ENCODE data around the gene R3HCC1L.

DNA sequence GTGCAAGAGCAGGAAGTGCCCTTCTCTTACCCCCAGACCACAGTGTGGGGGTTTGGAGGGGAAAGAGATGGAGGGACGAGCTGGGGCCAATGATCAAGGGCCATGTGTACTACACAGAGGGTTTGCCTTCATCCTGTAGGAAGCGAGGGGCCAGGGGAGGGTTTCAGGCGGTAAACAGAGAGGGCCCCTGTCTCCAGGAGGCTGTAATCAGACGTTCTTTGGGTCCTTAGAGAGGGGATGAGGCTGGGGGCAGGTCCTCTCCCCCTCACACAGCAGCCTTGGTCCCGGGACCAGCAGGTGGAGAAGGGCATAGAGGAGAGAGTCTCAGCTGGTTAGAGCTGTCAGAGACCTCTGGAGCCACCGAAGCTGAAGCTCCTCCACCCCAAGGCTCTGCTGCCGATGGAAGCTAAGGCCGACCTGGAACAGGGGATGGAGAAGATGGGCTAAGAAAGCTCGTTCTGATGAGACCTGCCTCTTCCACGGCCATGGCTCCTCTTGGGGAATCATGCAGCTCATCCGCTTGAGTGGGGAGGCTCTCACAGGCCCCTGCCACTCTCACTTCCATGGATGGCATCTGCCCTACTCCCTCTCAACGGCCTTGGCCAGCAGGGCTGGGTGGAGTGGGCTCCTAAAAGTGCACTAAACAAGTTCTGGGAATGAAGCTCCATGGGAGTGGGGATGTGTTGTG lies 130.1 kb downstream of the R3HCC1L start:
- TF ChIP-seq, protein P1, sequence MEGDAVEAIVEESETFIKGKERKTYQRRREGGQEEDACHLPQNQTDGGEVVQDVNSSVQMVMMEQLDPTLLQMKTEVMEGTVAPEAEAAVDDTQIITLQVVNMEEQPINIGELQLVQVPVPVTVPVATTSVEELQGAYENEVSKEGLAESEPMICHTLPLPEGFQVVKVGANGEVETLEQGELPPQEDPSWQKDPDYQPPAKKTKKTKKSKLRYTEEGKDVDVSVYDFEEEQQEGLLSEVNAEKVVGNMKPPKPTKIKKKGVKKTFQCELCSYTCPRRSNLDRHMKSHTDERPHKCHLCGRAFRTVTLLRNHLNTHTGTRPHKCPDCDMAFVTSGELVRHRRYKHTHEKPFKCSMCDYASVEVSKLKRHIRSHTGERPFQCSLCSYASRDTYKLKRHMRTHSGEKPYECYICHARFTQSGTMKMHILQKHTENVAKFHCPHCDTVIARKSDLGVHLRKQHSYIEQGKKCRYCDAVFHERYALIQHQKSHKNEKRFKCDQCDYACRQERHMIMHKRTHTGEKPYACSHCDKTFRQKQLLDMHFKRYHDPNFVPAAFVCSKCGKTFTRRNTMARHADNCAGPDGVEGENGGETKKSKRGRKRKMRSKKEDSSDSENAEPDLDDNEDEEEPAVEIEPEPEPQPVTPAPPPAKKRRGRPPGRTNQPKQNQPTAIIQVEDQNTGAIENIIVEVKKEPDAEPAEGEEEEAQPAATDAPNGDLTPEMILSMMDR (IDR thresholded peaks at IDR 0.05): no peak
- TF ChIP-seq POLR2AphosphoS5 (IDR thresholded peaks at IDR 0.05): no peak

Measured in breast epithelium (tissue), 3 donors.